Activated naive CD8-positive, alpha-beta T cell (primary cell): Measurements from ENCODE around the gene USP21.
"Not testable (repeated sequence)": the region's sequence is repeated elsewhere in the genome, so short reads cannot be mapped to it uniquely, and the experiment has no call there.

Experiments used
- H3K27ac Mint-ChIP-seq: one replicate; pipeline ENCODE4 v1.8.0; 2021; ENCODE audit warnings: mixed read lengths
- H3K27me3 Mint-ChIP-seq: one replicate; pipeline ENCODE4 v1.8.0; 2021; ENCODE audit warnings: mixed read lengths
- H3K36me3 Mint-ChIP-seq: one replicate; pipeline ENCODE4 v1.8.0; 2021; ENCODE audit warnings: mixed read lengths
- H3K4me1 Mint-ChIP-seq: one replicate; pipeline ENCODE4 v1.8.0; 2021; ENCODE audit warnings: low read depth, mixed read lengths
- H3K4me3 Mint-ChIP-seq: one replicate; pipeline ENCODE4 v1.8.0; 2021; ENCODE audit warnings: mild to moderate bottlenecking, mixed read lengths
- H3K9me3 Mint-ChIP-seq: one replicate; pipeline ENCODE4 v1.8.0; 2021; ENCODE audit warnings: low read depth, mixed read lengths

Gene USP21

DNA sequence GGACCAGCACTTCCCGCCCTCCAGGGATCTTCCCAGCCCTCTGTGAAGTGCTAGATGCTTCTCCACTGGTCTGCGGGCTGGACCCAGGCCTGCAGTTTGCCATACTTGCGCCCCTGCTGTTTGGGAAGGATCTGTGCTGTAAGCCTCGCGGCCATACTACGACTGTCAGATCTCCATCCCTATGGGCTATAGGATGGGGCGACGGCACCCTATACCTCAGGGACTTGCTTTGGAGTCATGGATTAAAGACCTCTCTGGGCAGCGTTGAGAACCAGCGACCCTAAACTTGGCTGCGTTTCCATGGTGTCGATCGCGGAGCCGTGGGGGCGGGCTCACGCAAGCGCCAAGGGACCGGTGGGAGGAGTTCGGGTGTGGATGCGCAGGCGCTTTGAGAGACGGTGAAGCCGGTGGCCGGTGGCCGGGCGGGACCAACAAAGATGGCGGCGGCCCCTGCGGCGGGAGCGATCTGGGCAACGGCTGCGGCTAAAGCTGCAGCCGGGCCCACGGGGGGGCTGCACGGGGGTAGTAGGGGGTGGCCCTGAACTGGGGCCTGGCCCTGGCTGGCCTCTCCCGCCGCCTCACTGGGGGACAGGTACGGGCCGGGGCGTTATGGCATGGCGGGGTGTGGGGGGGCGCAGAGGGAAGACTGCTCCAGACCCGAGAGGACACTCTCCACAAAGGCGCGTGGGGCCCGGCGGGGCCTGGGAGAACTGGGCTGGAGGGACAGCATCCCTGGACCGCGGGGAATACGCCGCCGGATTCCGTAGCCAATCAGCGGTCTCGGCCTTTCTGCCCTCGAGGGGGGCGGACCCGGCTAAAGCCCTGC, at the start of gene USP21:
Gene USP21, plus strand, starts transcription at position 414 of the 826 bp plus-strand sequence. CDS start 1,141 bp downstream, outside the sequence.
- Mint-ChIP-seq H3K4me1 (peaks cover 55% of the 10 kb centered on the region), H3K27me3 (no peaks in the 10 kb centered on the region), H3K4me3 (peak within 1 kb of the TSS; percentile 92), H3K9me3 (no peaks in the 10 kb centered on the region), H3K27ac (peak within 1 kb of the TSS; percentile 92), H3K36me3 (peaks cover 14% of the 10 kb centered on the region)

DNA sequence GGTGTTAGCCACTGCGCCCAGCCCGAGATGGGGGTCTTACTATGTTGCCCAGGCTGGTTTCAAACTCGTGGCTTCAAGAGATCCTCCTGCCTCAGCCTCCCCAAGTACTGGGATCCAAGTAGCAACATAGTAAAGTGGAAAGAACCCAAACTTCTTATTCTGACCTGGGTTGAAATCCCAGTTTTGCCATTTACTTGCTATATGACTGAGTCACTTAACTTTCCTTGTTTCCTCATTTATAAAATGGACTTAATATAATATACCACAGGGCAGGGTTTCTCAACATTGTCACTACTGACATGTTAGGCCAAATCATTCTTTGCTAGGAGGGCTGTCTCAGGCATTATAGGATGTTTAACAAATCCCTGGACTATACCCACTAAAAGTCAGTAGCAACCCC, 48.2 kb upstream of the USP21 start:
- H3K9me3 Mint-ChIP-seq = no peaks in the 10 kb centered on the region
- H3K27ac Mint-ChIP-seq = no peak overlapping the region
- peaks cover 53% of the 10 kb centered on the region for H3K4me1 Mint-ChIP-seq
- H3K27me3 Mint-ChIP-seq = no peaks in the 10 kb centered on the region
- no peak overlapping the region for H3K4me3 Mint-ChIP-seq
- peaks cover 11% of the 10 kb centered on the region for H3K36me3 Mint-ChIP-seq

- Mint-ChIP-seq H3K4me3 (no peak overlapping the region), H3K4me1 (peaks cover 54% of the 10 kb centered on the region), H3K9me3 (no peaks in the 10 kb centered on the region), H3K36me3 (peaks cover 9% of the 10 kb centered on the region), H3K27ac (peak overlapping the region; percentile 7), H3K27me3 (no peaks in the 10 kb centered on the region)
These were observed 47.8 kb upstream of the USP21 start for GRCh38 chr1:161111527-161111926.

- Mint-ChIP-seq H3K27ac (peak overlapping the region; percentile 80), H3K36me3 (peaks cover 12% of the 10 kb centered on the region), H3K9me3 (no peaks in the 10 kb centered on the region), H3K4me1 (peaks cover 60% of the 10 kb centered on the region), H3K4me3 (peak overlapping the region; percentile 69), H3K27me3 (no peaks in the 10 kb centered on the region)
These were observed 45.4 kb upstream of the USP21 start for GRCh38 chr1:161113915-161114314.

GRCh38 chr1:161114556-161114955, 44.7 kb upstream of the USP21 start:
- H3K27me3 Mint-ChIP-seq = no peaks in the 10 kb centered on the region
- peak overlapping the region; percentile 80 for H3K27ac Mint-ChIP-seq
- no peaks in the 10 kb centered on the region for H3K9me3 Mint-ChIP-seq
- peaks cover 12% of the 10 kb centered on the region for H3K36me3 Mint-ChIP-seq
- peaks cover 64% of the 10 kb centered on the region for H3K4me1 Mint-ChIP-seq
- peak overlapping the region; percentile 98 for H3K4me3 Mint-ChIP-seq

DNA sequence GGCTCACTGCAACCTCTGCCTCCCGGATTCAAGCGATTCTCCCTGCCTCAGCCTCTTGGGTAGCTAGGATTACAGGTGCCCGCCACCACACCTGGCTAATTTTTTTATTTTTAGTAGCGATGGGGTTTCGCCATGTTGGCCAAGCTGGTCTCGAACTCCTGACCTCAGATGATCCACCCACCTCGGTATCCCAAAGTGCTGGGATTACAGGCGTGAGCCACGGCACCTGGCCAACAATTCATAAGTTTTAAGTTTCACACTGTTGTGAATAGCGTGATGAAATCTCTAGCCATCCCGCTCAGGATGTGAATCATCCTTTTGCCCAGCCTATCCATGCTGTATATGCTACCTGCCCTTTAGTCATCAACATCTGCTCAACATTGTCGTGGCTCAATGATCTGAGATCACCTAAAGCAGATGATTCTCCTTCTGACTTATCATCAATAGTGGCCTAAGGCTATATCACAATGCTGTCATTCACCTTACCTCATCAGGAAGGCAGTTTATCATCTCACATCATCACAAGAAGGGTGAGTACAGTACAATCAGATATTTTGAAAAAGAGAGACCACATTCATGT, 44.1 kb upstream of the USP21 start:
- H3K27me3 Mint-ChIP-seq = no peaks in the 10 kb centered on the region
- H3K27ac Mint-ChIP-seq = peak overlapping the region; percentile 41
- peaks cover 71% of the 10 kb centered on the region for H3K4me1 Mint-ChIP-seq
- H3K4me3 Mint-ChIP-seq = peak overlapping the region; percentile 98
- H3K9me3 Mint-ChIP-seq = no peaks in the 10 kb centered on the region
- H3K36me3 Mint-ChIP-seq = peaks cover 12% of the 10 kb centered on the region

GRCh38 chr1:161115961-161116360, 43.3 kb upstream of the USP21 start:
- H3K27me3 Mint-ChIP-seq, H3K9me3 Mint-ChIP-seq: not testable (repeated sequence)
- Mint-ChIP-seq H3K27ac (peak overlapping the region; percentile 98), H3K36me3 (peaks cover 13% of the 10 kb centered on the region), H3K4me1 (peaks cover 74% of the 10 kb centered on the region), H3K4me3 (peak overlapping the region; percentile 98)

DNA sequence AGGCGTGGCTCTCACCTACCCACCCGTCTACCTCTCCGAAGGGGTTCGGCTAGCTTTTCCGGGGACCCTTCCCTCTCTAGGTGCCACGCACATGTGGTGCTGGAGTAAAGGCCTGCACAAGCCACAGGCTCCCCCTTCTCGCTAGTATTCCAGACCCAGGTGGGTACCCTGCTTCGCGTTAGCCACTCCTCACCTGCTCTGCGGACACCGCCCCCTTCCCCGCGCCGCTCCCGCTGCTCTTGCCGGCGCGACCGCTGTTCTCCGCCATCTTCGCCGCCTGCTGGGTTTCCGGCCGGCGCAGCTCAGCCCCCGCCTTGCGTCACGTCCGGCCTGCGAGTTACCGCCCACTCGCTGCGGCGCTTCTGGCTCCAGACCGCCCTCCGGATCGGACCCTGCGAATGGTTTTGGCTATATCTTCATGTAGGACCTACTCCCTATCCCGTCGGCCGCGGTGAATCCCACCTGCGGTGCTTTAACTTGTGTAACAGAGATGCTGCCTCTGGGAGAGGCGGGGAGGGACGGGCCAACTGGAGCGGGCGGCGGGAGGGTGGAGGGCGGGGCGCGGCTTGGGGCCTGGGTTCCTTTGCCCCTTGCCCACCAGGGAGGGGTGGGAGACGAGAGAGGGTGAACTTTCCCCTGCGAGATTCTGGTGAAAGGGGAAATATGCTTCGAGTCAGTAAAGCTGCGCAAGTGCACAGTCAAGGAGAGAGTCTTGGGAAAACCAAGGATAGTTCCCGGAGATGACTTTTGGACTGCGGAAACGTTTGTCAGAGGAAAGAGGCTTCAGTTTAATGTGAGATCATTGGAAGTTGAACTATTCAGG, 41.3 kb upstream of the USP21 start, which contains the start of the genes NIT1 and PFDN2:
Gene NIT1, plus strand, starts transcription at position 347 of the 823 bp plus-strand sequence. Its CDS starts 72 bp downstream, at position 419.
Gene PFDN2, minus strand, starts transcription at position 279 of the 823 bp plus-strand sequence. Its CDS starts 11 bp downstream, at position 268.
- H3K4me1 Mint-ChIP-seq = peaks cover 68% of the 10 kb centered on the region
- peak within 1 kb of the TSS; percentile 98 for H3K4me3 Mint-ChIP-seq
- peaks cover 14% of the 10 kb centered on the region for H3K36me3 Mint-ChIP-seq
- H3K9me3 Mint-ChIP-seq = no peaks in the 10 kb centered on the region
- H3K27me3 Mint-ChIP-seq = no peaks in the 10 kb centered on the region
- peak within 1 kb of the TSS; percentile 98 for H3K27ac Mint-ChIP-seq

DNA sequence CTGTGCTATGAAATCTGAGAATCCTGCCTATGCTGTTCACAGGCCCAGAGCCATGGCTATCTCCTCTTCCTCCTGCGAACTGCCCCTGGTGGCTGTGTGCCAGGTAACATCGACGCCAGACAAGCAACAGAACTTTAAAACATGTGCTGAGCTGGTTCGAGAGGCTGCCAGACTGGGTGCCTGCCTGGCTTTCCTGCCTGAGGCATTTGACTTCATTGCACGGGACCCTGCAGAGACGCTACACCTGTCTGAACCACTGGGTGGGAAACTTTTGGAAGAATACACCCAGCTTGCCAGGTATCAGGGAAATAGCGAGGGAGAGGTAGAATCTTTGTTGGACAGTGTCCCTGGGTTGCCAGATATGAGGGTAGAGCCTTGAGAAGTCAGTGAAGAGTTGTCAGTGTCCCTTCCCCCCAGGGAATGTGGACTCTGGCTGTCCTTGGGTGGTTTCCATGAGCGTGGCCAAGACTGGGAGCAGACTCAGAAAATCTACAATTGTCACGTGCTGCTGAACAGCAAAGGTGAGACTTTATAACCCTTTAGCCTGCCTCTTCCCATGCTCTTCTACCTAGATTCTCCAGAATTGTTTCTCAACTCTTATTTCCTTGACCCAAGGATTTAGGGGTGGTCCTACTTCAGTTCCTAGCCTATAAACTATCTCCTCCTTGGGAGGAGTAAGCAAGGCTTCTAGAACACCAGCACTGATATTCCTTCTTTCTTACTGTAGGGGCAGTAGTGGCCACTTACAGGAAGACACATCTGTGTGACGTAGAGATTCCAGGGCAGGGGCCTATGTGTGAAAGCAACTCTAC, 40.0 kb upstream of the USP21 start:
- Mint-ChIP-seq H3K9me3 (no peaks in the 10 kb centered on the region), H3K36me3 (peaks cover 9% of the 10 kb centered on the region), H3K4me1 (peaks cover 55% of the 10 kb centered on the region), H3K27me3 (no peaks in the 10 kb centered on the region), H3K27ac (peak overlapping the region; percentile 98), H3K4me3 (peak overlapping the region; percentile 98)

DNA sequence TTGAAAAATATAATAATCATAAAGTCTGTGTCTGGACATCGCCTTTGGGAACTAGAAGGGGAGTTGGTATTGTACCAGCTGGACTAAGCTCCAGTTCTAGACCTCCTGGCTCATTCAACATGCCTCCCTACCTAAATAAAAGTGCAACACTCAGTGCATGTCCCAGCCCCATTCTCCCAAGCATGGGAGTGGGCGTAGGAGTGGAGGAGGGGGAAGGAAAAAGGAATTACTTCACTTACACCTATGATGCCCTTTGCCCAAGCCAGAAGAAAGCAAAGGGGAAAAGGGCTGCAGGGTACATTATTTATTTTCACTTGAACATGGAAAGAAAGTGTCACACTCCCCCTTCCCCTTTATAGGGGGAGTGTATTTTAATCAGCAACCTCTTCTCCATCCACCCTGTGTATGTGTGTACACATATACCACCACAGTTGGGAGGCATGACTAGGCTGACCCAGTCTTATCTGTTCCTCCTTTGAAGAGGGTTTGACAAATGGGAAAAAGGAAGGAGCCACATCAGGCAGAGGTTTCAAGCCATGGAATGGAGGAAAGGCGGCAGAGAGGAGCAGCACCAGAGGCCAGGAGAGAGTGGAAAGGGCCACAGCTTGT, 38.2 kb upstream of the USP21 start:
- H3K27ac Mint-ChIP-seq = peak overlapping the region; percentile 81
- H3K4me1 Mint-ChIP-seq = peaks cover 42% of the 10 kb centered on the region
- peaks cover 9% of the 10 kb centered on the region for H3K36me3 Mint-ChIP-seq
- no peaks in the 10 kb centered on the region for H3K27me3 Mint-ChIP-seq
- no peak overlapping the region for H3K4me3 Mint-ChIP-seq
- H3K9me3 Mint-ChIP-seq = no peaks in the 10 kb centered on the region

DNA sequence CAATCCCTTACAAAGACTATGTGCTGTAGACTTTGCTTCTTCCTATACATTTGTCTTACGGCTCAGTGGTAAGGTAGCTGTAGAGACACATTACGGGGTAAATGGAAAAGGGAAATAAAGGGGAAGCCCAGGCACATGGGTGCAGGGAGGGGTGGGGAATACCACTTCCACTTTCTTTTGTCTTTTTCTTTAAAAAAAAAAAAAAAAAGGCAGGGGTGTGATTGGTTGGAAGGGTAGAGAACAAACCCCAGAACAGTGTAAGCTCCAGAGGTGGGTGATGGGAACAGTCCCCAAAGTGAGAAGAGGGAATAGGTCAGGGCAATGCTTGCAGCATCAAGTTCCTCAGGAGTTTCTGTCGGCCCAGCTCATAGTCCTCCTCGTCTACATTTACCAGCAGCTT, 37.5 kb upstream of the USP21 start:
- peaks cover 42% of the 10 kb centered on the region for H3K4me1 Mint-ChIP-seq
- H3K9me3 Mint-ChIP-seq = no peaks in the 10 kb centered on the region
- no peak overlapping the region for H3K4me3 Mint-ChIP-seq
- peaks cover 13% of the 10 kb centered on the region for H3K36me3 Mint-ChIP-seq
- H3K27me3 Mint-ChIP-seq = no peaks in the 10 kb centered on the region
- peak overlapping the region; percentile 81 for H3K27ac Mint-ChIP-seq

DNA sequence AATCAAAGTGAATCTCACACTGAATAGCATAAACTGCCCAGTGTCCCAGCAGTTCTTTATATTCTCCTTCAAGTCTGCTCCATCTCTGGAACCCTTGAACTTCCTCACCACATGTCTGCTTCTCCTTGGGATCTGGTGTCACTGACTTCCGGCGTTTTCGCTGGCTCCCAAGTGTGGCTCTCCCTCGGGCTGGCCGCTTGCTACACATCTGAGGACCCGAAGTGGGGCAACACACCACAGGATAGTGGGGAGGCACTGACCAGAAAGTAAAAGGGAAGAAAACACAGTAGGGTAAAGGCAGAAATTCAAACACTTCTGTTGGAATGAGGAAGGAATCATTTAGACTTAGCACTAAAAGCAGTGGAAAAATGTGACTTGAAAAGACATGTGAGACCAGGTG, 36.3 kb upstream of the USP21 start:
- Mint-ChIP-seq H3K27me3 (no peaks in the 10 kb centered on the region), H3K27ac (peak overlapping the region; percentile 64), H3K4me1 (peaks cover 49% of the 10 kb centered on the region), H3K36me3 (peaks cover 11% of the 10 kb centered on the region), H3K4me3 (no peak overlapping the region), H3K9me3 (no peaks in the 10 kb centered on the region)

- peak overlapping the region; percentile 86 for H3K27ac Mint-ChIP-seq
- H3K36me3 Mint-ChIP-seq = peaks cover 13% of the 10 kb centered on the region
- H3K4me1 Mint-ChIP-seq = peaks cover 58% of the 10 kb centered on the region
- H3K27me3 Mint-ChIP-seq = no peaks in the 10 kb centered on the region
- H3K9me3 Mint-ChIP-seq = no peaks in the 10 kb centered on the region
- no peak overlapping the region for H3K4me3 Mint-ChIP-seq
These were observed 31.7 kb upstream of the USP21 start for GRCh38 chr1:161127649-161128048.
